DND-41 (cell line): ENCODE measurements around the gene FAM174A.
"Not testable (repeated sequence)": the region's sequence is repeated elsewhere in the genome, so short reads cannot be mapped to it uniquely, and the experiment has no call there.

Experiments
- EZH2 ChIP-seq: IDR thresholded peaks from 3 replicates; pipeline ENCODE4 v1.6.1; 2012; ENCODE audit warnings: borderline replicate concordance, low read depth, mild to moderate bottlenecking, moderate library complexity, low read length, inconsistent platforms; ENCODE audit not compliant: severe bottlenecking
- TF ChIP-seq, protein P1 (sequence below): IDR thresholded peaks from 2 replicates; pipeline ENCODE4 v1.5.1; 2012; ENCODE audit warnings: borderline replicate concordance, low read length, moderate library complexity, mild to moderate bottlenecking; ENCODE audit not compliant: poor library complexity, severe bottlenecking; ENCODE audit errors: extremely low read depth

DNA sequence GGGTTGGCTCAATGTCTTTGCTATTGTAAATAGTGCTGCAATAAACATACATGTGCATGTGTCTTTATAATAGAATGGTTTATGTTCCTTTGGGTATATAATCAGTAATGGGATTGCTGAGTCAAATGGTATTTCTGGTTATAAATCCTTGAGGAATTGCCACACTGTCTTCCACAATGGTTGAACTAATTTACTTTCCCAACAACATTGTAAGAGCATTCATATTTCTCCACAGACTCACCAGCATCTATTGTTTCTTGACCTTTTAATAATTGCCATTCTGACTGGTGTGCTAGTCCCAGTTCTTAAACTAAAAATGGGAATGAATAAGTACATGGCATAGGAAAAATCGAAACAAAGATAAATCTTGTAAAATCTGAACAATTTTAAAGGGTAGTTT lies 68.8 kb downstream of the FAM174A start:
- TF ChIP-seq, protein P1, sequence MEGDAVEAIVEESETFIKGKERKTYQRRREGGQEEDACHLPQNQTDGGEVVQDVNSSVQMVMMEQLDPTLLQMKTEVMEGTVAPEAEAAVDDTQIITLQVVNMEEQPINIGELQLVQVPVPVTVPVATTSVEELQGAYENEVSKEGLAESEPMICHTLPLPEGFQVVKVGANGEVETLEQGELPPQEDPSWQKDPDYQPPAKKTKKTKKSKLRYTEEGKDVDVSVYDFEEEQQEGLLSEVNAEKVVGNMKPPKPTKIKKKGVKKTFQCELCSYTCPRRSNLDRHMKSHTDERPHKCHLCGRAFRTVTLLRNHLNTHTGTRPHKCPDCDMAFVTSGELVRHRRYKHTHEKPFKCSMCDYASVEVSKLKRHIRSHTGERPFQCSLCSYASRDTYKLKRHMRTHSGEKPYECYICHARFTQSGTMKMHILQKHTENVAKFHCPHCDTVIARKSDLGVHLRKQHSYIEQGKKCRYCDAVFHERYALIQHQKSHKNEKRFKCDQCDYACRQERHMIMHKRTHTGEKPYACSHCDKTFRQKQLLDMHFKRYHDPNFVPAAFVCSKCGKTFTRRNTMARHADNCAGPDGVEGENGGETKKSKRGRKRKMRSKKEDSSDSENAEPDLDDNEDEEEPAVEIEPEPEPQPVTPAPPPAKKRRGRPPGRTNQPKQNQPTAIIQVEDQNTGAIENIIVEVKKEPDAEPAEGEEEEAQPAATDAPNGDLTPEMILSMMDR, result not testable (repeated sequence)
- not testable (repeated sequence) for TF ChIP-seq EZH2
